K562 (cell line): ENCODE measurements around the gene SEH1L.

Experiments used
- ATF2 ChIP-seq: sonication (generic); formaldehyde crosslinking; IDR thresholded peaks from 2 replicates; pipeline ENCODE4 v1.8.1; 2022; ENCODE audit warnings: missing genetic modification reagents
- BRD9 ChIP-seq: fragments of 450-650 bp; IDR thresholded peaks from 2 replicates; pipeline ENCODE4 v1.6.1; 2018; ENCODE audit warnings: low read depth; ENCODE audit not compliant: partially characterized antibody
- CTCF ChIP-seq, 3 experiments: IDR thresholded peaks in 2 of 3; conservative IDR thresholded peaks in 1 of 3; 2 replicates each; pipeline ENCODE4 v1.5.1; 2011 to 2012; ENCODE audit warnings: low read length in 3 of 3, mild to moderate bottlenecking in 3 of 3, control low read depth in 2 of 3, improper control_type of control experiment in 1 of 3, inconsistent platforms in 1 of 3, low read depth in 1 of 3, mixed read lengths in 1 of 3, moderate library complexity in 1 of 3; ENCODE audit not compliant: insufficient read depth in 2 of 3
- ELK1 ChIP-seq: sonication (generic); formaldehyde crosslinking; IDR thresholded peaks from 2 replicates; pipeline ENCODE4 v1.8.1; 2022; ENCODE audit warnings: missing genetic modification reagents
- ETV6 ChIP-seq, 3 experiments: fragments of 150-350 bp in 1 of 3; sonication (generic) in 1 of 3; formaldehyde crosslinking in 1 of 3; IDR thresholded peaks; 2 replicates each; pipeline versions ENCODE4 v1.6.1 to v1.8.0; 2014 to 2022; ENCODE audit warnings: borderline replicate concordance in 2 of 3, low read depth in 2 of 3, antibody characterized with exemption in 1 of 3, low read length in 1 of 3, mild to moderate bottlenecking in 1 of 3, missing genetic modification reagents in 1 of 3
- EZH2 ChIP-seq: IDR thresholded peaks from 2 replicates; pipeline ENCODE4 v1.6.1; 2012; ENCODE audit warnings: low read depth, mild to moderate bottlenecking, inconsistent platforms, low read length, borderline replicate concordance
- KLF6 ChIP-seq: fragments of 250-450 bp; sonication (Bioruptor Pico); IDR thresholded peaks from 2 replicates; pipeline ENCODE4 v1.4.0; 2020; ENCODE audit warnings: mild to moderate bottlenecking, moderate library complexity, borderline replicate concordance
- NCOR1 ChIP-seq: fragments of 450-650 bp; IDR thresholded peaks from 2 replicates; pipeline ENCODE4 v1.6.1; 2016; ENCODE audit warnings: mild to moderate bottlenecking, moderate library complexity
- NEUROD1 ChIP-seq: fragments of 150-350 bp; IDR thresholded peaks from 2 replicates; pipeline ENCODE4 v1.6.1; 2014; ENCODE audit warnings: borderline replicate concordance, low read length, low read depth; ENCODE audit not compliant: partially characterized antibody
- PBX2 ChIP-seq, 2 experiments: IDR thresholded peaks in 1 of 2; conservative IDR thresholded peaks in 1 of 2; 2 replicates each; pipeline ENCODE4 v1.6.1; 2016; ENCODE audit warnings: low read depth in 2 of 2, mild to moderate bottlenecking in 1 of 2, missing compliant biosample characterization in 1 of 2, missing genetic modification characterization in 1 of 2, moderate library complexity in 1 of 2
- POU5F1 ChIP-seq: fragments of 150-350 bp; IDR thresholded peaks from 2 replicates; pipeline ENCODE4 v1.6.1; 2014; ENCODE audit warnings: borderline replicate concordance, low read length, low read depth, mild to moderate bottlenecking; ENCODE audit not compliant: partially characterized antibody
- SP1 ChIP-seq: sonication (generic); formaldehyde crosslinking; IDR thresholded peaks from 2 replicates; pipeline ENCODE4 v1.8.1; 2022; ENCODE audit warnings: mild to moderate bottlenecking, missing genetic modification reagents
- TAF7 ChIP-seq: fragments of 450-650 bp; IDR thresholded peaks from 2 replicates; pipeline ENCODE4 v1.6.1; 2016; ENCODE audit warnings: missing genetic modification characterization, missing compliant biosample characterization
- ZHX1 ChIP-seq: fragments of 150-350 bp; conservative IDR thresholded peaks from 2 replicates; pipeline ENCODE4 v1.6.1; 2014; ENCODE audit warnings: low read length

GRCh38 chr18:12939162-12939561 is 8.6 kb upstream of the SEH1L start:
- TF ChIP-seq BRD9 (no peak), NCOR1 (no peak), POU5F1 (no peak), ATF2 (CRISPR knock-in tag) (no peak), ETV6 (IDR thresholded peaks at IDR 0.05; ENCODE audit: borderline replicate concordance in 1 of 2, low read depth in 2 of 2, low read length in 1 of 2) (no peak), ETV6 (CRISPR knock-in tag; IDR thresholded peaks at IDR 0.05; ENCODE audit: borderline replicate concordance) (no peak), KLF6 (CRISPR knock-in tag) (no peak), NEUROD1 (no peak), ELK1 (CRISPR knock-in tag) (no peak), CTCF (IDR thresholded peaks at IDR 0.05 in 2 of 3, conservative IDR thresholded peaks at IDR 0.05 in 1 of 3; ENCODE audit: insufficient read depth in 2 of 3, low read depth in 1 of 3, low read length in 3 of 3) (no peak), TAF7 (tag) (no peak), SP1 (CRISPR knock-in tag) (no peak), EZH2 (no peak), PBX2 (CRISPR knock-in tag; IDR thresholded peaks at IDR 0.05; ENCODE audit: low read depth) (no peak), PBX2 (tag; conservative IDR thresholded peaks at IDR 0.05; ENCODE audit: low read depth) (no peak), ZHX1 (no peak)
